ENCODE data around the gene ZNF207.
"Not testable (repeated sequence)": the region's sequence is repeated elsewhere in the genome, so short reads cannot be mapped to it uniquely, and the experiment has no call there.

ZNF207 gene

GRCh38 chr17:32386844-32387243, 36.9 kb downstream of the ZNF207 start:
- DNase-seq (ENCODE audit: low read depth), result no peak

- not testable (repeated sequence) for DNase-seq (ENCODE audit: low read depth)
Measured at GRCh38 chr17:32388128-32388527, 38.2 kb downstream of the ZNF207 start.

- no peak for DNase-seq (ENCODE audit: low read depth)
Measured at GRCh38 chr17:32388613-32389459, 38.9 kb downstream of the ZNF207 start.

GRCh38 chr17:32393904-32394303, 43.9 kb downstream of the ZNF207 start:
- no peak for DNase-seq (ENCODE audit: low read depth)

GRCh38 chr17:32396343-32396742, 46.4 kb downstream of the ZNF207 start:
- no peak for DNase-seq (ENCODE audit: low read depth)

GRCh38 chr17:32398946-32399345, 49.0 kb downstream of the ZNF207 start:
- no peak for DNase-seq (ENCODE audit: low read depth)

GRCh38 chr17:32410085-32410484, 60.1 kb downstream of the ZNF207 start:
- not testable (repeated sequence) for DNase-seq (ENCODE audit: low read depth)

- DNase-seq (ENCODE audit: low read depth), result no peak
Measured at GRCh38 chr17:32426894-32427293, 76.9 kb downstream of the ZNF207 start.

- no peak for DNase-seq (ENCODE audit: low read depth)
Measured at GRCh38 chr17:32429598-32429997, 79.6 kb downstream of the ZNF207 start.
